ENCODE results near the gene MCC. TPM values are rescaled to one million over a fixed set of nuclear protein-coding genes. Genes with fewer than 3 reads are reported as not detected.

The MCC gene
- total RNA-seq, 4 donors from 2014 or later, result 17.1 to 90.7 (median 40.1) TPM

DNA sequence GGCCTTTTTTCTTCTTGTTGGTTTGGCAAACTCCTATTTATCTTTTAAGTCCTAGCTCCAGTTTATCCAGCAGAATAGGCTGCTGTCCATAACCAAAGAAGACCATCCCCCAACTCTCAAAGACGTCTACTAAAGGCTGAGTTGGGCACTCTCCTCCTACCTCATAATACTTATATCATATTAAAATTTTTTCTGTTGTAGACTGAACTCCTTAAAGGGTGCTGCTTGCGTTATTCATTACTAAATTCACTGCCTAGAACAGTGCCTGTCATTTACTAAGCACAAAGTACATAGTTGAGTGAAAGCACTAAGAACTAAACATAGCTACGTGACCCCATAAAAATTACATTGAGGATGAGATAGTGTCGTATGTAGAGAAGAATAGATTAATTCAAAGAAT is 490.0 kb downstream of the MCC start:
- H3K4me1 ChIP-seq, result peaks cover 0 to 5% of the 10 kb centered on the region in 2 donors
- no peaks in the 10 kb centered on the region for H3K9me3 ChIP-seq
- H3K27me3 ChIP-seq, result no peaks in the 10 kb centered on the region
- no peak for DNase-seq
- no peak overlapping the region for H3K27ac ChIP-seq
- intact Hi-C loops (cut with DNase I; ENCODE audit: low total_unique reads), result no loop called here
- no peaks in the 10 kb centered on the region for H3K36me3 ChIP-seq
- TF ChIP-seq, protein P1, sequence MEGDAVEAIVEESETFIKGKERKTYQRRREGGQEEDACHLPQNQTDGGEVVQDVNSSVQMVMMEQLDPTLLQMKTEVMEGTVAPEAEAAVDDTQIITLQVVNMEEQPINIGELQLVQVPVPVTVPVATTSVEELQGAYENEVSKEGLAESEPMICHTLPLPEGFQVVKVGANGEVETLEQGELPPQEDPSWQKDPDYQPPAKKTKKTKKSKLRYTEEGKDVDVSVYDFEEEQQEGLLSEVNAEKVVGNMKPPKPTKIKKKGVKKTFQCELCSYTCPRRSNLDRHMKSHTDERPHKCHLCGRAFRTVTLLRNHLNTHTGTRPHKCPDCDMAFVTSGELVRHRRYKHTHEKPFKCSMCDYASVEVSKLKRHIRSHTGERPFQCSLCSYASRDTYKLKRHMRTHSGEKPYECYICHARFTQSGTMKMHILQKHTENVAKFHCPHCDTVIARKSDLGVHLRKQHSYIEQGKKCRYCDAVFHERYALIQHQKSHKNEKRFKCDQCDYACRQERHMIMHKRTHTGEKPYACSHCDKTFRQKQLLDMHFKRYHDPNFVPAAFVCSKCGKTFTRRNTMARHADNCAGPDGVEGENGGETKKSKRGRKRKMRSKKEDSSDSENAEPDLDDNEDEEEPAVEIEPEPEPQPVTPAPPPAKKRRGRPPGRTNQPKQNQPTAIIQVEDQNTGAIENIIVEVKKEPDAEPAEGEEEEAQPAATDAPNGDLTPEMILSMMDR (IDR thresholded peaks at IDR 0.05), result no peak
- no peak for TF ChIP-seq POLR2A (IDR thresholded peaks at IDR 0.05)
- no peak overlapping the region for H3K4me3 ChIP-seq

DNA sequence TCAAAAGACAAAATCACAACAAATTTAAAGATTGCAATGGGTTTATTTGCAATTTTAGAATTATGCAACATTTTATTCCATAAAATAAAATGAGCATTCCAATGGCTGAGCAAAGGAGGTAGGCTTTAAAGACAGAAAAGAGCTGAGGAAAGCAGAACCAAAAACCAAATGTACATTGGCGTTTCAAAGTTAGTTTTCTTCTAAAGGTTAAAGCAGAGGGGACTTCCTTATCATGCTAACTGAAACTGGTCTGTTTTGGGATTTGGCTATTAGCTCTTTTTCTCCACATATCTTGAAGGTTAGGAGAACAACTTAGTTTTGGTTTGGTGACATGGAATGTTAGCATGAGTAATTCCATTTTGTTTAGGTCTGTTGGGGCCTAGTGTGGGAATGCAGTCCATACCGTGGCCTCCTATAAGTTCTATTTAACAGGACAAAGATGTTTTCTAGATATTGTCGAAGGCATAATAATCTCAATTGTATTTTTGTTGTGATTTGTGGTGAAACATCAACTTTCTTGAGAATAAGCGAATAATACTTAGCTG is 491.4 kb downstream of the MCC start:
- intact Hi-C loops (cut with DNase I; ENCODE audit: low total_unique reads), result no loop called here

DNA sequence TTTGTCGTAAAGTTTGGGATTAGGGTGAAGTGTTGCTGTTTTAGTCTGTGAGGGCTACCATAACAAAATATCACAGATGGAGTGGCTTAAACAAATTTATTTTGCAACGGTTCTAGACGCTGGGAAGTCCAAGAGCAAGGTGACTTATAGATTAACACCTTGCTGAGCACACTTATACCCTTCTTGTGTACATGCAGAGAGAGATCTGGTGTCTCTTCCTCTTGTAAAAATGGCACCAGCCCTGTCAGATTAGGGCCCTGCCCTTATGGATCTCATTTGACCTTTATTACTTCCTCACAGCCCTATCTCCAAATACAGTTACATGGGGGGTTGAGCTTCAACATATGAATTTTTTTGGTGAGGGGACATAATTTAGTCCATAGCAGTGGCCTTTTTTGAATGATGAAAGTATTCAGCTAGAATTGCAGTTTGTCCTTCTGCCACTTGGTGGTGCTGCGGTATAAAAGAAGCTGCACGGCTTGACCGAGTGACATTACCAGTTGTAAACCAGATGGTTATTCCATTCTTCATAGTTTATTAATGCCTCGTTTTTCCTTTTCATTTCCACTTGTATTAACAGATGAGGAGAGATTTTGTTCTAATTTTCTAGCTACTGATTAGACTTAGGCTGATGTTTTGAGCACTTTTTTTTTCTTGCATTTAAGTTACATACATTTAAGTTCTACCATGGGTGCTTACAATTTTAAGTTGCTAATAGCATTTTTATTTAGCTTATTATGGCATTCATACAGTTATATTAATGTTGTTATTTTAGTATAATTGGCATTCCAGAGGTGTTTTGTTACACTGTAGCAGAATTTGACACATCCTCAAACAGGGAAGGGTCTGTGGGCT is 492.3 kb downstream of the MCC start:
- Histone ChIP-seq H3K36me3 (no peaks in the 10 kb centered on the region), H3K4me3 (no peak overlapping the region), H3K27ac (no peak overlapping the region), H3K9me3 (no peaks in the 10 kb centered on the region), H3K27me3 (no peaks in the 10 kb centered on the region), H3K4me1 (peaks cover 0 to 5% of the 10 kb centered on the region in 2 donors)
- intact Hi-C loops (cut with DNase I; ENCODE audit: low total_unique reads), result no loop called here
- TF ChIP-seq POLR2A (IDR thresholded peaks at IDR 0.05), result no peak
- TF ChIP-seq, protein P1 (IDR thresholded peaks at IDR 0.05), result peak; percentile 87 to 89 (median 89)
- DNase-seq, result peak; percentile 71 to 77

More for the DNA sequence above, 491.4 kb downstream of the MCC start:
- no peak for DNase-seq
- no peak overlapping the region for H3K27ac ChIP-seq
- no peak overlapping the region for H3K4me3 ChIP-seq
- peaks cover 0 to 5% of the 10 kb centered on the region in 2 donors for H3K4me1 ChIP-seq
- H3K36me3 ChIP-seq, result no peaks in the 10 kb centered on the region
- TF ChIP-seq POLR2A (IDR thresholded peaks at IDR 0.05), result no peak
- TF ChIP-seq, protein P1 (IDR thresholded peaks at IDR 0.05), result no peak
- no peaks in the 10 kb centered on the region for H3K9me3 ChIP-seq
- no peaks in the 10 kb centered on the region for H3K27me3 ChIP-seq

DNA sequence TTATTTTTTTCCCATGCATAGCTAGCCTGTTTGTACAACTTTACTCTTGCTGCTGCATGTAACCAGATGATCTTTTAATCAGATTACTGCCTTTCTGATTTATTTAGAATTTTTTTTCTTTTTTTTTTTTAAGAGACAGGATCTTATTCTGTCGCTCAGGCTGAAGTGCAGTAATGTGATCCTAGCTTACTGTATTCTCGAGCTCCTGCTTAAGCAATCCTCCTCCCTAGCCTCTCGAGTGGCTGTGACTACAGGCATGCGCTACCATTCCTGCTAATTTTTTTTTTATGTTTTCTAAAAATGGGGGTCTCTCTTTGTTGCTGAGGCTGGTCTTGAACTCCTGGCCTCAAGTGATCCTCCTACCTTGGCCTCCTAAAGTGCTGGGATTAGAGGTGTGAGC is 502.0 kb downstream of the MCC start:
- TF ChIP-seq, protein P1 (IDR thresholded peaks at IDR 0.05), result no peak
- no peak for TF ChIP-seq POLR2A (IDR thresholded peaks at IDR 0.05)

DNA sequence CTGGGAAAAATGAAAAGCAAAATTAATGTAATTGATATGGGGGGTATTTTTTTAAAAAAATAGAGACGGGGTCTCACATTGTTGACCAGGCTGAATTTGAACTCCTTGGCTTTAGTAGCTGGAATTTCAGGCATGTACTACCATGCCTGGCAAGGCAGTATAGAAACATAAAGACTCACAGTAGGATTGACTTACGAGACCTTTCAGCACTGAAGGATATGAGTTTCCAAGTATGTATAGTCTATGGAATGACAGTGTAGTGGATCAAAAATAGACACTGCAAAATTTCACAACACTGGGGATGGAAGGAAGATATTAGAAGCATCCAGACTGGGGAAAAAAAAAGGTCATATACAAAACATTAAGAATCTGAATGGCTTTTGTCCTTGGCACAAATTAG is 504.9 kb downstream of the MCC start:
- TF ChIP-seq, protein P1 (IDR thresholded peaks at IDR 0.05), result no peak
- H3K27ac ChIP-seq, result no peak overlapping the region
- DNase-seq, result no peak
- H3K27me3 ChIP-seq, result no peaks in the 10 kb centered on the region
- H3K4me1 ChIP-seq, result no peaks in the 10 kb centered on the region
- intact Hi-C loops (cut with DNase I; ENCODE audit: low total_unique reads), result no loop called here
- H3K36me3 ChIP-seq, result no peaks in the 10 kb centered on the region
- no peaks in the 10 kb centered on the region for H3K9me3 ChIP-seq
- H3K4me3 ChIP-seq, result no peak overlapping the region

More for the DNA sequence above, 502.0 kb downstream of the MCC start:
- no peaks in the 10 kb centered on the region for H3K27me3 ChIP-seq
- H3K9me3 ChIP-seq, result no peaks in the 10 kb centered on the region
- intact Hi-C loops (cut with DNase I; ENCODE audit: low total_unique reads), result no loop called here
- no peak overlapping the region for H3K27ac ChIP-seq
- H3K4me3 ChIP-seq, result no peak overlapping the region
- H3K36me3 ChIP-seq, result no peaks in the 10 kb centered on the region
- DNase-seq, result no peak
- H3K4me1 ChIP-seq, result no peaks in the 10 kb centered on the region

All from uterus (tissue), 4 donors.